ENCODE data around the gene BLOC1S3. TPM values are rescaled to one million over a fixed set of nuclear protein-coding genes. Genes with fewer than 3 reads are reported as not detected.

The BLOC1S3 gene
- polyA plus RNA-seq, 1 donor (not counting 4 experiments of a cell fraction or from before 2014, with no cell fraction given) = 5.1 TPM

DNA sequence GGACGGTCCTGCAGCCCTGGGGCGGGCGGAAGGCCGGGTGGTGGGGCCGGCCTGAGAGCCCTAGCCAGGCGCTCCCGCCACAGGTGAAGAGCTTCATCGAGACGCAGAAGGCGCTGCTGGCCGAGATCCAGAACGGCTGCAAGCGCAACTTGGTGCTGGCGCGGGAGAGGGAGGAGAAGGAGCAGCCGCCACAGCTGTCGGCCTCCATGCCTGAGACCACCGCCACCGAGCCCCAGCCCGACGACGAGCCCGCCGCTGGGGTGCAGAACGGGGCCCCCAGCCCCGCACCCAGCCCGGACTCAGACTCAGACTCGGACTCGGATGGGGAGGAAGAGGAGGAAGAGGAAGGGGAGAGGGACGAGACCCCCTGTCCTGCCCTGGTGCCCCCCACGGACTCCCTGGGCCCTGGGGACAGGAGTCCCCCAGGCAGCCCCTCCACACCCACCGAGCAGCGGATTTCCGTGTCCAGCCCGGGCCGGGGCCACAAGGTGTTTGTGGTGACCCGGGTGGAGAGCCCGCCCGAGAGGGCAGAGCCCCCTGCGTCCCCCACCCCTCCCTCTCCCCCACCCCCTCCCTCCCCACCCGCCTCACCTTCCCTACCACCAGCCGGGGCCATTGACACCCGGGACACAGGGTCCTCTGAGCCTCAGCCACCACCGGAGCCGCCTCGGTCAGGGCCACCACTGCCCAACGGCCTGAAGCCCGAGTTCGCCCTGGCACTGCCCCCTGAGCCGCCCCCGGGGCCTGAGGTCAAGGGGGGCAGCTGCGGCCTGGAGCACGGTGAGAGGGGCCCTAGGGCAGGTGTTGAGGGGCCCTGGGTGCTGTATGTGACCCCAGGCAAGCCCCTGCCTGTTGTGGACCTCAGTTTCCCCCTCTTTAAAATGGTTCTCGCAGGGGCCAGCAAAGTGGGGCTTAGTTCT is 33.1 kb upstream of the BLOC1S3 start:
- H4K20me1 ChIP-seq (ENCODE audit: control insufficient read depth, extremely low read depth, insufficient read depth, low read length) = no peaks in the 10 kb centered on the region
- H3K79me2 ChIP-seq (ENCODE audit: control insufficient read depth, insufficient read depth, low read length) = no peaks in the 10 kb centered on the region
- no peaks in the 10 kb centered on the region for H3K9me1 ChIP-seq (ENCODE audit: control insufficient read depth, extremely low read depth, insufficient read depth, low read length)
- FAIRE-seq (no peak), DNase-seq (ENCODE audit: low read depth, low spot score) (no peak)
- no peak overlapping the region for H2AFZ ChIP-seq (ENCODE audit: control insufficient read depth, low read length)
- no peaks in the 10 kb centered on the region for H3K9me3 ChIP-seq (ENCODE audit: control insufficient read depth, low read depth, low read length)
- H3K4me2 ChIP-seq (ENCODE audit: control insufficient read depth, extremely low read depth, insufficient read depth, low read depth, low read length) = no peak overlapping the region
- no peaks in the 10 kb centered on the region for H3K27me3 ChIP-seq (ENCODE audit: control insufficient read depth, extremely low read depth, insufficient read depth, low read length)
- H3K36me3 ChIP-seq (ENCODE audit: control insufficient read depth in 2 of 2, extremely low read depth in 1 of 2, insufficient read depth in 2 of 2, low read length in 2 of 2) = peaks cover 9 to 14% of the 10 kb centered on the region in 2 experiments
- TF ChIP-seq EZH2 (IDR thresholded peaks at IDR 0.05; ENCODE audit: low read length) (no peak), CTCF (optimal IDR thresholded peaks at IDR 0.05 in 1 of 3, IDR thresholded peaks at IDR 0.05 in 1 of 3, conservative IDR thresholded peaks at IDR 0.05 in 1 of 3; ENCODE audit: extremely low read depth in 1 of 3, insufficient read depth in 2 of 3, low read length in 3 of 3) (no peak)
- peaks cover 3% of the 10 kb centered on the region for H3K4me1 ChIP-seq (ENCODE audit: control insufficient read depth, extremely low read depth, insufficient read depth, low read length)
- no peak overlapping the region for H3K9ac ChIP-seq (ENCODE audit: control insufficient read depth, extremely low read depth, insufficient read depth, low read length)
- no peak overlapping the region for H3K27ac ChIP-seq (ENCODE audit: control insufficient read depth, insufficient read depth, low read length)
- dilution Hi-C loops (cut with MboI; ENCODE audit: extremely low pct_ligation_motif_present, low sequenced_read_pairs) = no loop called here
- no peak overlapping the region for H3K4me3 ChIP-seq (ENCODE audit: control insufficient read depth in 2 of 3, extremely low read depth in 1 of 3, insufficient read depth in 2 of 3, low read depth in 1 of 3, low read length in 3 of 3)

GRCh38 chr19:45146251-45146650 is 32.3 kb upstream of the BLOC1S3 start:
- Histone ChIP-seq H3K27ac (ENCODE audit: control insufficient read depth, insufficient read depth, low read length) (no peak overlapping the region), H3K4me1 (ENCODE audit: control insufficient read depth, extremely low read depth, insufficient read depth, low read length) (peaks cover 7% of the 10 kb centered on the region), H3K9me1 (ENCODE audit: control insufficient read depth, extremely low read depth, insufficient read depth, low read length) (no peaks in the 10 kb centered on the region), H3K4me3 (ENCODE audit: control insufficient read depth in 2 of 3, extremely low read depth in 1 of 3, insufficient read depth in 2 of 3, low read depth in 1 of 3, low read length in 3 of 3) (no peak overlapping the region), H3K79me2 (ENCODE audit: control insufficient read depth, insufficient read depth, low read length) (no peaks in the 10 kb centered on the region), H3K9ac (ENCODE audit: control insufficient read depth, extremely low read depth, insufficient read depth, low read length) (no peak overlapping the region), H4K20me1 (ENCODE audit: control insufficient read depth, extremely low read depth, insufficient read depth, low read length) (peaks cover 4% of the 10 kb centered on the region), H3K36me3 (ENCODE audit: control insufficient read depth in 2 of 2, extremely low read depth in 1 of 2, insufficient read depth in 2 of 2, low read length in 2 of 2) (peaks cover 7 to 11% of the 10 kb centered on the region in 2 experiments), H3K4me2 (ENCODE audit: control insufficient read depth, extremely low read depth, insufficient read depth, low read depth, low read length) (no peak overlapping the region), H3K9me3 (ENCODE audit: control insufficient read depth, low read depth, low read length) (no peaks in the 10 kb centered on the region), H3K27me3 (ENCODE audit: control insufficient read depth, extremely low read depth, insufficient read depth, low read length) (no peaks in the 10 kb centered on the region), H2AFZ (ENCODE audit: control insufficient read depth, low read length) (no peak overlapping the region)
- FAIRE-seq (no peak), DNase-seq (ENCODE audit: low read depth, low spot score) (no peak)
- no peak for TF ChIP-seq EZH2 (IDR thresholded peaks at IDR 0.05; ENCODE audit: low read length)
- no peak for TF ChIP-seq CTCF (optimal IDR thresholded peaks at IDR 0.05 in 1 of 3, IDR thresholded peaks at IDR 0.05 in 1 of 3, conservative IDR thresholded peaks at IDR 0.05 in 1 of 3; ENCODE audit: extremely low read depth in 1 of 3, insufficient read depth in 2 of 3, low read length in 3 of 3)
- dilution Hi-C loops (cut with MboI; ENCODE audit: extremely low pct_ligation_motif_present, low sequenced_read_pairs) = no loop called here

All from keratinocyte (primary cell).